ENCODE results near the gene ZNF415. TPM values are rescaled to one million over a fixed set of nuclear protein-coding genes. Genes with fewer than 3 reads are reported as not detected.

The ZNF415 gene
- total and polyA plus RNA-seq, 9 of the 15 experiments (the other 6 are each of a cell fraction or from before 2014, with no cell fraction given), result 0.06 to 0.82 (median 0.14) TPM; not detected in 2

- TF ChIP-seq ZNF512 (tag; IDR thresholded peaks at IDR 0.05), result no peak
- no peak for TF ChIP-seq NFE2L1 (tag; IDR thresholded peaks at IDR 0.05; ENCODE audit: borderline replicate concordance, low read depth)
- no peak for TF ChIP-seq POLR2G (IDR thresholded peaks at IDR 0.05; ENCODE audit: low read depth, low read length)
- no peak for TF ChIP-seq ZNF263 (CRISPR knock-in tag; IDR thresholded peaks at IDR 0.05; ENCODE audit: borderline replicate concordance)
- TF ChIP-seq RFX5 (IDR thresholded peaks at IDR 0.05; ENCODE audit: low read depth, low read length), result no peak
- TF ChIP-seq ZNF24 (IDR thresholded peaks at IDR 0.05), result no peak
- no peak for TF ChIP-seq GTF2E2 (tag; IDR thresholded peaks at IDR 0.05)
- TF ChIP-seq ZNF133 (CRISPR knock-in tag; IDR thresholded peaks at IDR 0.05), result no peak
- TF ChIP-seq HBP1 (CRISPR knock-in tag; IDR thresholded peaks at IDR 0.05), result no peak
- no peak for TF ChIP-seq E2F4 (CRISPR knock-in tag; IDR thresholded peaks at IDR 0.05; ENCODE audit: low read depth)
- no peak for TF ChIP-seq MXI1 (IDR thresholded peaks at IDR 0.05; ENCODE audit: low read depth, low read length)
- no peak for TF ChIP-seq HNRNPLL (IDR thresholded peaks at IDR 0.05; ENCODE audit: low read depth, low read length, poor library complexity, severe bottlenecking)
- no peak for TF ChIP-seq HNRNPH1 (optimal IDR thresholded peaks at IDR 0.05; ENCODE audit: low read depth, low read length)
- TF ChIP-seq ZNF780A (CRISPR knock-in tag; IDR thresholded peaks at IDR 0.05), result no peak
- no peak for TF ChIP-seq HOMEZ (CRISPR knock-in tag; IDR thresholded peaks at IDR 0.05)
- TF ChIP-seq ZSCAN29 (IDR thresholded peaks at IDR 0.05), result no peak
- no peak for TF ChIP-seq KDM5B (IDR thresholded peaks at IDR 0.05; ENCODE audit: insufficient replicate concordance, low read depth, low read length)
- no peak for TF ChIP-seq SMAD3 (CRISPR knock-in tag; conservative IDR thresholded peaks at IDR 0.05)
- peak; percentile 68; the same call in 1 of the 2 replicates for TF ChIP-seq ZNF609 (CRISPR knock-in tag; IDR thresholded peaks at IDR 0.05; ENCODE audit: borderline replicate concordance)
Observed at GRCh38 chr19:53161123-53161522, 28.4 kb upstream of the ZNF415 start (continued).

All from K562 (cell line).